Mucosa of descending colon (tissue), 3 donors: Measurements from ENCODE around the gene FRS2. TPM values are rescaled to one million over a fixed set of nuclear protein-coding genes. Genes with fewer than 3 reads are reported as not detected.

Source experiments
- ATAC-seq: fragments of 200-7000 bp; cut with Tn5 transposase; one replicate; pipeline ENCODE4 v1.9.1; 2020; ENCODE audit warnings: mild to moderate bottlenecking, moderate library complexity
- DNase-seq, 3 donors: peaks; one replicate each; pipeline ENCODE4 v3.0.0-alpha.2; 2020
- H3K36me3 ChIP-seq: fragments of 200-600 bp; one replicate; pipeline ENCODE4 v1.8.0; 2021; ENCODE audit warnings: low read depth, mild to moderate bottlenecking
- H3K4me1 ChIP-seq: fragments of 200-600 bp; one replicate; pipeline ENCODE4 v1.8.0; 2021; ENCODE audit warnings: low read depth, mild to moderate bottlenecking
- H3K4me3 ChIP-seq: fragments of 200-600 bp; one replicate; pipeline ENCODE4 v1.8.0; 2021; ENCODE audit warnings: mild to moderate bottlenecking
- H3K9me3 ChIP-seq: fragments of 200-600 bp; one replicate; pipeline ENCODE4 v1.8.0; 2021; ENCODE audit warnings: mild to moderate bottlenecking
- intact Hi-C, 2 donors: fragments of 100-400 bp; cut with DNase I in 1 of 2; cut with micrococcal nuclease in 1 of 2; formaldehyde crosslinking; loops; one replicate each; pipeline versions ENCODE4 v1.11.0 to v1.11.1; 2022; cut with DNase I, micrococcal nuclease
- total RNA-seq, 3 donors: library from RNA; stranded (reverse); fragmentation: NEBNext Ultra II Directional in 2 of 3; extraction: Animal tissue kit (Norgen Biotek cat#: 25700) in 2 of 3; gene quantifications; one replicate each; pipeline versions ENCODE4 v1.2.1 to v1.2.4, GENCODE V29; 2021 to 2023
- TF ChIP-seq, protein P1 (sequence below): fragments of 200-600 bp; IDR thresholded peaks from one replicate; pipeline ENCODE4 v1.8.0; 2022; ENCODE audit warnings: antibody characterized with exemption, mild to moderate bottlenecking
- donor health status: DM: no; HTN: no; CAD: no; lungs with moderate emphysema.
- donor health status: DM: no; HTN: no; CAD: no.
- donor health status: DM: no; HTN: yes; CAD: no.

FRS2 gene
- total RNA-seq, 3 donors from 2014 or later: 24.2 to 30.8 (median 30.3) TPM

DNA sequence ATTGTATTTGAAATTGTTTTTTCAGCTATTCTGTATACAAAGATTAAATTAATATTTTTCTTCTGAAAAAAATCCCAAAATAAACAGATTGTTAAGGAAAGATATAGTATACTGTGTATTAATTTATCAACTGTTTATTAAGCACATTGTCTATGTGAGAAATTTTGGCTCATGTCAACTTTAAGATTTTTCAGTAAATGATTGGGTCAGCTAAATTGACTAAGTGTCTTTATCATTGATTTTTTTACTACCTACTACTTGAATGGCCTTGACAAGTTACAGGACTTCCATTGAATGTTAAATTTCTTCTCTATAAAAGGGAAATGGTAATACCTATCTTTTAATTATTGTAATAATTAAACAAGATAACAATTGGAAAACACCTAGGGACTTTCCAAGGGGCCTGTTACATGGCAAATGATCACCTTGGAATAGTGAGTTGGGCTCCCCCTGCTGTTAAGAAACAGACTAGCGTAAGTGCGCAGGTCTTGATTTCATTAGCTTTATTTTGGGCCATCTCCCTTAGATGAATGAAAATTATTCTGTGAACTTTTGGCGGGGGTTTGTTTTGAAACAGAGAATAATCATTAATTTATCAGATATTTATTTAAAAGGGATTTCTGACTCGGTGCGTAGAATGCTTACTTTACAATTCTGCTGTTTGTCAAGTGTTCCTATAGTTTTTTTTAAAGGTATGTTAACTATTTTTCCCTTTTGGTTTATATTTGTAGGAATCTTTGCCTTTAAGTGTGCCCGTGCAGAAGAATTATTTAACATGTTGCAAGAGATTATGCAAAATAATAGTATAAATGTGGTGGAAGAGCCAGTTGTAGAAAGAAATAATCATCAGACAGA is 100.6 kb downstream of the FRS2 start:
- ATAC-seq (peak; percentile 78), DNase-seq (peak in 1 of 3 donors; percentile 84)
- intact Hi-C loops: no loop called here
- Histone ChIP-seq H3K4me1 (no peaks in the 10 kb centered on the region), H3K9me3 (no peaks in the 10 kb centered on the region), H3K36me3 (no peaks in the 10 kb centered on the region), H3K4me3 (no peak overlapping the region)
- TF ChIP-seq, protein P1, sequence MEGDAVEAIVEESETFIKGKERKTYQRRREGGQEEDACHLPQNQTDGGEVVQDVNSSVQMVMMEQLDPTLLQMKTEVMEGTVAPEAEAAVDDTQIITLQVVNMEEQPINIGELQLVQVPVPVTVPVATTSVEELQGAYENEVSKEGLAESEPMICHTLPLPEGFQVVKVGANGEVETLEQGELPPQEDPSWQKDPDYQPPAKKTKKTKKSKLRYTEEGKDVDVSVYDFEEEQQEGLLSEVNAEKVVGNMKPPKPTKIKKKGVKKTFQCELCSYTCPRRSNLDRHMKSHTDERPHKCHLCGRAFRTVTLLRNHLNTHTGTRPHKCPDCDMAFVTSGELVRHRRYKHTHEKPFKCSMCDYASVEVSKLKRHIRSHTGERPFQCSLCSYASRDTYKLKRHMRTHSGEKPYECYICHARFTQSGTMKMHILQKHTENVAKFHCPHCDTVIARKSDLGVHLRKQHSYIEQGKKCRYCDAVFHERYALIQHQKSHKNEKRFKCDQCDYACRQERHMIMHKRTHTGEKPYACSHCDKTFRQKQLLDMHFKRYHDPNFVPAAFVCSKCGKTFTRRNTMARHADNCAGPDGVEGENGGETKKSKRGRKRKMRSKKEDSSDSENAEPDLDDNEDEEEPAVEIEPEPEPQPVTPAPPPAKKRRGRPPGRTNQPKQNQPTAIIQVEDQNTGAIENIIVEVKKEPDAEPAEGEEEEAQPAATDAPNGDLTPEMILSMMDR: peak; percentile 31

DNA sequence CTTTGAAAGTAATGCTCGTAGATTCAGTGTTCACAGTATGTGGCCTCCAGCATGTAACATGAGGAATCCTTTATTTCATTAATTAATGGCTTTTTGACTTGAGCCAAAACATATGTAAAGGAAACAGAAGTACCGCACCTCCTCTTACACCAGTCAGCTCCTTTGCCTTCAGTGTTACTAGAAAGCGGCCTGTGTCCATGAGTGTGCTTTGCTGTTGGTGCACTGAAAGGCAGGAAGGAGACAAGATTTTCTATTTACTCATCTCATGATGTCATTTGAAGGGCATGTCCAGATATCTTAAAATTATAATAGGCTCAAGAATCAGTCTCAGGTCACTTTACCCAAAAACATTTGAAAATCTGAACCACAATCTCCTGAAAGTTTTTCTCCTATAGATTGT is 105.2 kb downstream of the FRS2 start:
- TF ChIP-seq, protein P1: no peak
- H3K9me3 ChIP-seq: no peaks in the 10 kb centered on the region
- intact Hi-C loops: no loop called here
- ATAC-seq (no peak), DNase-seq (no peak)
- no peaks in the 10 kb centered on the region for H3K4me1 ChIP-seq
- H3K4me3 ChIP-seq: no peak overlapping the region
- no peaks in the 10 kb centered on the region for H3K36me3 ChIP-seq

DNA sequence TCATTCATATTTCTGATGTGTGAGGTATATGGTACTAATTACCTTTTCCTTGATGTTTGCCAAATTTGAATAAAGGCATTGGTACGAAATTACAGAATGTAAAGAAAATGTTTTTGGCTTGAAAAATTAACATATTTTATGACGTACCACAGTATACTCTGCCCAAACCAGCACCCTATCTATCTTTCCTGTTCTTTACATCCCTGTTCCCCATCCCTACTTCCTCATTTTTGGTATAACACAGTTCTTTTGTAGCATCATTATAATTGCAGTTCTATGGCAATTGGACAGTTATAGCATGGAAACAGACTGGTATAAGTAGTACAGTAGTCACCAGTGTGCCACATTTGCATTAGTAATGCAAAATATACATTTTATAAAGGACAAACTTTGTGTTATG is 108.1 kb downstream of the FRS2 start:
- H3K36me3 ChIP-seq: no peaks in the 10 kb centered on the region
- intact Hi-C loops: no loop called here
- no peaks in the 10 kb centered on the region for H3K9me3 ChIP-seq
- TF ChIP-seq, protein P1: no peak
- ATAC-seq (no peak), DNase-seq (no peak)
- H3K4me3 ChIP-seq: no peak overlapping the region
- H3K4me1 ChIP-seq: no peaks in the 10 kb centered on the region

DNA sequence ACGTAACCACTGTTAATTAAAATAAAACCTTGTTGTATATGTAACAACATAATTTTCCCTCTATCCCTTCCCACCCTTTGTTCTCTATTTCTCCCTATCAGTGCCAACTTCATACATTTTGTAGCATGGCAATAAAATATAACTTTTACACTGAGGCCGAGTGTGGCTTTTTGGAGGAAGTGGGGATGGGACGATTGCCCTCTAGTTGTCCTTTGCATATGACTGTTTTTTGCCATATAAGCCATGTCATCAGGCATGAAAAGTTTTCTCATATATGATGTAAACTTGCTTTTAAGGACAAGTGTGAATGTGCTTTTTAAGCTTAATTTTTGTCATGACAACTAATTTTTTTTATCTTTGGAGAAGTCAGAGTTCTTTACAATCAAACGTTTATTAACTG is 108.8 kb downstream of the FRS2 start:
- TF ChIP-seq, protein P1: no peak
- no peaks in the 10 kb centered on the region for H3K4me1 ChIP-seq
- no peaks in the 10 kb centered on the region for H3K9me3 ChIP-seq
- no peak for DNase-seq
- no peak overlapping the region for H3K4me3 ChIP-seq
- H3K36me3 ChIP-seq: no peaks in the 10 kb centered on the region
- intact Hi-C loops: no loop called here
- no peak for ATAC-seq

DNA sequence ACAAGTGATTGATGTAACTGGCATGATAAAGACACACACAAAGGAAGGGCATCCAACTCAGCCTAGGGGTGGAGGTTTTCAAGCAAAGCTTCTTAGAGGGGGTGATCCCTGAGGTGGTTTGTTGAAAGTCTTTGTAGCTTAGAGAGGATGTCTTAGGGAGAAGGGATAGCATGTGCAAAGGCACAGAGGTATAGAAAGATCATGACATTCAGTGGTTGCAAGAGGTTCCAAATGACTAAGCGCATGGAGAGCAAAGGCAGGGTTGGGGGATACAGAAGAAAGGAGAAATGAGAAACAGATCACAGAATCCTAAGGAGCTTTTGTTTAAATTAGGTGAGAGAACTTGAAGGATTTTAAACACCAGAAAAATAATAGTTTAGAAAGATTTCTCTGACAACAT is 109.9 kb downstream of the FRS2 start:
- intact Hi-C loops: no loop called here
- no peaks in the 10 kb centered on the region for H3K36me3 ChIP-seq
- ATAC-seq: no peak
- DNase-seq: no peak
- H3K9me3 ChIP-seq: no peaks in the 10 kb centered on the region
- TF ChIP-seq, protein P1: no peak
- H3K4me3 ChIP-seq: no peak overlapping the region
- H3K4me1 ChIP-seq: no peaks in the 10 kb centered on the region
